Spleen (tissue), 11 donors: ENCODE measurements around the gene TMEM131. TPM values are rescaled to one million over a fixed set of nuclear protein-coding genes. Genes with fewer than 3 reads are reported as not detected.
A peak's percentile ranks its signal among the peaks of the same experiment; 100 is the strongest.

Experiments
- DNase-seq: peaks from one replicate; pipeline ENCODE4 v3.0.0-alpha.2; 2020
- H3K27ac ChIP-seq, 8 donors: fragments of 200-600 bp; sonication (generic) in 7 of 8; 1 replicate in 4 of 8; 2 replicates in 4 of 8; pipeline versions ENCODE4 v1.5.0 to v1.8.0; 2016 to 2021; ENCODE audit warnings: inconsistent platforms in 4 of 8, mild to moderate bottlenecking in 4 of 8, moderate library complexity in 1 of 8
- H3K27me3 ChIP-seq, 7 donors: fragments of 200-600 bp; sonication (generic) in 6 of 7; replicated peaks in 1 of 7; 1 replicate in 4 of 7; 2 replicates in 3 of 7; pipeline versions ENCODE4 v1.5.0 to v1.8.0; 2016 to 2021; ENCODE audit warnings: inconsistent platforms in 3 of 7, mild to moderate bottlenecking in 1 of 7
- H3K36me3 ChIP-seq, 6 donors: fragments of 200-600 bp; sonication (generic) in 5 of 6; 1 replicate in 4 of 6; 2 replicates in 2 of 6; pipeline versions ENCODE4 v1.5.0 to v1.8.0; 2016 to 2021; ENCODE audit warnings: inconsistent platforms in 2 of 6
- H3K4me1 ChIP-seq, 6 donors: fragments of 200-600 bp; sonication (generic) in 5 of 6; 1 replicate in 3 of 6; 2 replicates in 3 of 6; pipeline versions ENCODE4 v1.5.0 to v1.8.0; 2016 to 2021; ENCODE audit warnings: inconsistent platforms in 3 of 6
- H3K4me3 ChIP-seq, 8 donors: fragments of 200-600 bp; sonication (generic) in 7 of 8; 1 replicate in 4 of 8; 2 replicates in 4 of 8; pipeline versions ENCODE4 v1.5.0 to v1.8.0; 2016 to 2021; ENCODE audit warnings: inconsistent platforms in 4 of 8, mild to moderate bottlenecking in 4 of 8, moderate library complexity in 2 of 8
- H3K9me3 ChIP-seq, 8 donors: fragments of 200-600 bp; sonication (generic) in 7 of 8; 1 replicate in 4 of 8; 2 replicates in 4 of 8; pipeline versions ENCODE4 v1.5.0 to v1.8.0; 2016 to 2021; ENCODE audit warnings: inconsistent platforms in 4 of 8
- POLR2A ChIP-seq, 3 donors: fragments of 450-650 bp; IDR thresholded peaks; one replicate each; pipeline ENCODE4 v1.5.1; 2017; ENCODE audit warnings: antibody characterized with exemption in 3 of 3, mild to moderate bottlenecking in 1 of 3
- POLR2AphosphoS5 ChIP-seq, 3 donors: sonication (generic); formaldehyde crosslinking; IDR thresholded peaks; one replicate each; pipeline ENCODE4 v1.5.1; 2017; ENCODE audit warnings: antibody characterized with exemption in 3 of 3
- WGBS, 5 donors: extraction: QIAGEN DNeasy Blood & Tissue Kit in 3 of 5; methylation state at CpG; one replicate each; pipeline versions ENCODE4 v1.1.5 to v1.1.7; 2013 to 2018; 5-methylcytosine and 5-hydroxymethylcytosine counted together
- intact Hi-C: fragments of 100-400 bp; cut with DNase I; formaldehyde crosslinking; loops from one replicate; pipeline ENCODE4 v1.15.0; 2023; ENCODE audit warnings: low total_unique reads
- polyA plus RNA-seq, 3 donors: library from polyadenylated mRNA; stranded (reverse); fragments of 200-250 nt; gene quantifications; one replicate each; pipeline ENCODE4 v1.2.1, GENCODE V29; 2013
- total RNA-seq, 7 donors: library from RNA; depleted of rRNA in 3 of 7; stranded (reverse); fragments of >200 nt in 3 of 7; fragmentation: NEBNext Ultra II Directional in 4 of 7; extraction: Animal tissue kit (Norgen Biotek cat#: 25700) in 4 of 7; gene quantifications; one replicate each; pipeline versions ENCODE4 v1.1.0 to v1.2.1, GENCODE V29; 2016 to 2021
- TF ChIP-seq, protein P1 (sequence below), 11 experiments: fragments of 200-600 bp in 7 of 11; fragments of 450-650 bp in 4 of 11; sonication (generic) in 4 of 11; IDR thresholded peaks in 8 of 11; conservative IDR thresholded peaks in 3 of 11; 1 replicate in 7 of 11; 2 replicates in 4 of 11; pipeline versions ENCODE4 v1.4.0 to v1.8.0; 2016 to 2021; ENCODE audit warnings: antibody characterized with exemption in 11 of 11, inconsistent platforms in 4 of 11, mild to moderate bottlenecking in 1 of 11
- donor health status: healthy with polysubstance abuse.
- donor health status: DM: no; HTN: no; CAD: no; lungs with moderate emphysema.
- donor health status: DM: no; HTN: no; CAD: no.
- donor health status: Bipolar disorder and iron deficiency.
- donor health status: healthy.
- donor health status: DM: no; HTN: no; CAD: no.
- donor health status: DM: yes; HTN: yes; CAD: no.

TMEM131 gene
- total and polyA plus RNA-seq, 10 donors, result 9.2 to 74.0 (median 61.6) TPM

- TF ChIP-seq POLR2A (IDR thresholded peaks at IDR 0.05) (no peak), POLR2AphosphoS5 (IDR thresholded peaks at IDR 0.05) (no peak)
- TF ChIP-seq, protein P1, sequence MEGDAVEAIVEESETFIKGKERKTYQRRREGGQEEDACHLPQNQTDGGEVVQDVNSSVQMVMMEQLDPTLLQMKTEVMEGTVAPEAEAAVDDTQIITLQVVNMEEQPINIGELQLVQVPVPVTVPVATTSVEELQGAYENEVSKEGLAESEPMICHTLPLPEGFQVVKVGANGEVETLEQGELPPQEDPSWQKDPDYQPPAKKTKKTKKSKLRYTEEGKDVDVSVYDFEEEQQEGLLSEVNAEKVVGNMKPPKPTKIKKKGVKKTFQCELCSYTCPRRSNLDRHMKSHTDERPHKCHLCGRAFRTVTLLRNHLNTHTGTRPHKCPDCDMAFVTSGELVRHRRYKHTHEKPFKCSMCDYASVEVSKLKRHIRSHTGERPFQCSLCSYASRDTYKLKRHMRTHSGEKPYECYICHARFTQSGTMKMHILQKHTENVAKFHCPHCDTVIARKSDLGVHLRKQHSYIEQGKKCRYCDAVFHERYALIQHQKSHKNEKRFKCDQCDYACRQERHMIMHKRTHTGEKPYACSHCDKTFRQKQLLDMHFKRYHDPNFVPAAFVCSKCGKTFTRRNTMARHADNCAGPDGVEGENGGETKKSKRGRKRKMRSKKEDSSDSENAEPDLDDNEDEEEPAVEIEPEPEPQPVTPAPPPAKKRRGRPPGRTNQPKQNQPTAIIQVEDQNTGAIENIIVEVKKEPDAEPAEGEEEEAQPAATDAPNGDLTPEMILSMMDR (IDR thresholded peaks at IDR 0.05 in 8 of 11, conservative IDR thresholded peaks at IDR 0.05 in 3 of 11), result no peak
- peak overlapping the region in 1 of 8 donors; percentile 5 for H3K27ac ChIP-seq
- peaks cover 0 to 52% (median 13%) of the 10 kb centered on the region in 6 donors for H3K4me1 ChIP-seq
- 88 to 95% (median 93%) methylated on average over 4 of the region's 4 CpGs for WGBS, 5 donors
- no peaks in the 10 kb centered on the region for H3K27me3 ChIP-seq
- peaks cover 0 to 45% (median 3%) of the 10 kb centered on the region in 6 donors for H3K36me3 ChIP-seq
- no peak overlapping the region for H3K4me3 ChIP-seq
- no peaks in the 10 kb centered on the region for H3K9me3 ChIP-seq
- intact Hi-C loops, result no loop called here
- no peak for DNase-seq
Measured at GRCh38 chr2:97747716-97748115, 248.0 kb downstream of the TMEM131 start.

DNA sequence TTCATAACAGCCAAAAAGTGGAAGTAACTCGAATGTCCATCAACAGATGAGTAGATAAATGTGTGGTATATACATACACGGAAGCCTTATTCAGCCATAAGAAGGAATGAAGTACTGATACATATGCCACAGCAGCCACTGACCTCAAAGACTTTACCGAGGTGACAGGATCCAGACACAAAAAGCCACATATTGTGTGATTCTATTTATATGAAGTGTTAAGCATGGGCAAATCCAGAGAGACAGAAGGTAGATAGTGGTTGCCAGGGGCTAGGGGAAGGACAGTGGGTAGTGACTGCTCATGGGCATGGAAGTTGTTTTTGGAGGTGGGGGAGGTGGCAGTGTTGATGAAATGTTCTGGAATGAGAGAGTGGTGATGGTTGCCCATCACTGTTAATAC lies 248.5 kb downstream of the TMEM131 start:
- intact Hi-C loops, result no loop called here
- TF ChIP-seq POLR2AphosphoS5 (IDR thresholded peaks at IDR 0.05) (no peak), POLR2A (IDR thresholded peaks at IDR 0.05) (no peak)
- TF ChIP-seq, protein P1 (IDR thresholded peaks at IDR 0.05 in 8 of 11, conservative IDR thresholded peaks at IDR 0.05 in 3 of 11), result no peak
- H3K36me3 ChIP-seq, result peaks cover 0 to 41% (median 3%) of the 10 kb centered on the region in 6 donors
- H3K27me3 ChIP-seq, result no peaks in the 10 kb centered on the region
- WGBS, 5 donors, result 64 to 80% (median 66%) methylated on average over 3 of the region's 3 CpGs
- no peak overlapping the region for H3K4me3 ChIP-seq
- H3K27ac ChIP-seq, result peak overlapping the region in 1 of 8 donors; percentile 5
- peaks cover 0 to 56% (median 16%) of the 10 kb centered on the region in 6 donors for H3K4me1 ChIP-seq
- DNase-seq, result no peak
- H3K9me3 ChIP-seq, result no peaks in the 10 kb centered on the region

GRCh38 chr2:97745474-97746174 lies 250.1 kb downstream of the TMEM131 start:
- Histone ChIP-seq H3K4me1 (peaks cover 0 to 73% (median 29%) of the 10 kb centered on the region in 6 donors), H3K4me3 (no peak overlapping the region), H3K9me3 (no peaks in the 10 kb centered on the region), H3K36me3 (peaks cover 0 to 24% (median 0%) of the 10 kb centered on the region in 6 donors), H3K27ac (peak overlapping the region in 2 of 8 donors; percentile 30 to 50), H3K27me3 (no peaks in the 10 kb centered on the region)
- intact Hi-C loops, result no loop called here
- 45 to 62% (median 57%) methylated on average over 10 of the region's 10 CpGs for WGBS, 5 donors
- peak; percentile 77 for DNase-seq
- TF ChIP-seq POLR2AphosphoS5 (IDR thresholded peaks at IDR 0.05), result peak in 2 of 3 donors; percentile 38 to 68
- TF ChIP-seq, protein P1 (IDR thresholded peaks at IDR 0.05 in 8 of 11, conservative IDR thresholded peaks at IDR 0.05 in 3 of 11), result no peak

DNA sequence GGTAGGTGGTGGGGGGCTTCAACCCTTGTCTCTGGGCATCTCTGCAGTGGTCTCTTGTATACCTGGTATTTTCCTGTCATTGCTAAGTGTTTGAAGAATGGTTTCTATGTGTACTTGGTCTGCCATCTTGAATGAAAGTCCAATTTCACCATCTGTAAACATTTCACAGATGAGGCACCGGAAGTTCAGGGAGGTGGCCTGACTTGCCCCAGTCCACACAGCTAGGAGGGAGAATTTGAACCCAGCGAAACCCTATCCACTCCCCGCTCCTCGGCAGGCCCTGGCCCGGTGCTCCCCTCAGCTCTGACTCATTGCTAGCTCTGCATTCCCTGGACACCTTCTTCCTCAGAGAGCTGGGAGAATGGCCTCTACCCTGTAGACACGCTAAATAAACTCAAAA lies 251.8 kb downstream of the TMEM131 start:
- Histone ChIP-seq H3K27ac (no peak overlapping the region), H3K4me1 (peaks cover 0 to 82% (median 30%) of the 10 kb centered on the region in 6 donors), H3K9me3 (no peaks in the 10 kb centered on the region), H3K36me3 (peaks cover 0 to 18% (median 3%) of the 10 kb centered on the region in 6 donors), H3K27me3 (no peaks in the 10 kb centered on the region), H3K4me3 (no peak overlapping the region)
- intact Hi-C loops, result no loop called here
- 94 to 98% (median 97%) methylated on average over 5 to 6 of the region's 6 CpGs for WGBS, 5 donors
- TF ChIP-seq, protein P1 (IDR thresholded peaks at IDR 0.05 in 8 of 11, conservative IDR thresholded peaks at IDR 0.05 in 3 of 11), result no peak
- TF ChIP-seq POLR2AphosphoS5 (IDR thresholded peaks at IDR 0.05) (no peak), POLR2A (IDR thresholded peaks at IDR 0.05) (no peak)
- no peak for DNase-seq
